Urinary bladder (tissue), 4 donors: ENCODE measurements around the gene EHF. TPM values are rescaled to one million over a fixed set of nuclear protein-coding genes. Genes with fewer than 3 reads are reported as not detected.

Source experiments
- DNase-seq: peaks from one replicate; pipeline ENCODE4 v3.0.0-alpha.2; 2015; ENCODE audit errors: extremely low spot score
- H3K27ac ChIP-seq: one replicate; pipeline ENCODE4 v1.5.1; 2013; ENCODE audit warnings: low read depth, mild to moderate bottlenecking, moderate library complexity
- H3K36me3 ChIP-seq: one replicate; pipeline ENCODE4 v1.6.1; 2013; ENCODE audit warnings: mild to moderate bottlenecking, moderate library complexity; ENCODE audit not compliant: insufficient read depth
- H3K4me1 ChIP-seq: one replicate; pipeline ENCODE4 v1.6.1; 2013; ENCODE audit warnings: mild to moderate bottlenecking, moderate library complexity; ENCODE audit not compliant: insufficient read depth
- H3K4me3 ChIP-seq: one replicate; pipeline ENCODE4 v1.5.1; 2013; ENCODE audit warnings: low read depth, low read length
- WGBS: extraction: QIAGEN DNeasy Blood & Tissue Kit; methylation state at CpG from one replicate; pipeline ENCODE4 v1.1.7; 2013; 5-methylcytosine and 5-hydroxymethylcytosine counted together
- polyA plus RNA-seq: library from polyadenylated mRNA; stranded (reverse); fragments of 200-250 nt; gene quantifications from one replicate; pipeline ENCODE4 v1.2.3, GENCODE V29; 2013
- total RNA-seq: library from RNA; depleted of rRNA; stranded (reverse); fragments of >200 nt; gene quantifications from one replicate; pipeline ENCODE4 v1.2.3, GENCODE V29; 2014
- donor health status: healthy with polysubstance abuse.
- donor health status: healthy.

The EHF gene
- total and polyA plus RNA-seq, 2 donors = 10.5 to 79.8 TPM

DNA sequence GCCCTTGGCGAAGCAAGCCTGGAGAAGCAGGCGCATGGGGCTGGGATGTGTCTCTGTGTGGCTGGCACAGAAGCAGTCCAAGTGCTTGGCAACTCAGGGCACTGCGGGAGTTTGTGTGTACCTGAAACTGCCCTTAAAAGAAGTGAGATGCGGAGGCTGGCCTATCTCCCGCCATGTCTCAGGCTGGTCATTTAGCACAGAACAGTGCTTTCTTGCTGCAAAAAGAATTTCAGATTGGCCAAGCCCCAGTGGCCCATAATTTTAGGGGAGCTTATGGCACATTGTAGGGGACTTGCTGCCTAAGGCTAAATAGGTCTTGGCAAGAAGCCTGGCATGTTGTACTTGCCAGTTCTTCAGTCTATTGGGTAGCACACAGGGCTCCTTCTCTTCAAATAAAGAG, 16.4 kb downstream of the EHF start:
- Histone ChIP-seq H3K27ac (peak overlapping the region; percentile 54), H3K36me3 (no peaks in the 10 kb centered on the region), H3K4me3 (no peak overlapping the region), H3K4me1 (no peaks in the 10 kb centered on the region)
- no peak for DNase-seq
- 96% methylated on average over 5 of the region's 5 CpGs for WGBS

DNA sequence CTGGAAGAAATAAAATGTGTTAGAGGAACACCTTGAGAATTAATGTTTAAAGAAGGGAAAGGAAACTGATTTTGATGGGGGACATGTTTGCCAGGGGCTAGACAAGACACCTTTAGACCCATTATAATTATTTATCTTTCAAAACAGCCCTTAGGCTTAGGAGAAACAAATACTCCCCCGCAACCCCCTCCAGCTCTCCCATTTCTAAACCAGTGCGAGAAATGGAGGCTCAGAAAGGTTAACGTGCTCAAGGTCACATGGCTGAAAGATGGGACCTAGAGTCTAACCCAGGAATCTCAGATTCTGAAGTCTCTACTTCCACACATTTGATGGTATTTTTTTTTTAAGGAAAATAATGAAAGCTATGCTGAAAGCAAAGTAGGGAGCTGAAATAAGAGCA, 18.0 kb downstream of the EHF start:
- 66% methylated on average over 3 of the region's 3 CpGs for WGBS
- H3K27ac ChIP-seq = no peak overlapping the region
- H3K36me3 ChIP-seq = no peaks in the 10 kb centered on the region
- no peak overlapping the region for H3K4me3 ChIP-seq
- H3K4me1 ChIP-seq = no peaks in the 10 kb centered on the region
- no peak for DNase-seq

DNA sequence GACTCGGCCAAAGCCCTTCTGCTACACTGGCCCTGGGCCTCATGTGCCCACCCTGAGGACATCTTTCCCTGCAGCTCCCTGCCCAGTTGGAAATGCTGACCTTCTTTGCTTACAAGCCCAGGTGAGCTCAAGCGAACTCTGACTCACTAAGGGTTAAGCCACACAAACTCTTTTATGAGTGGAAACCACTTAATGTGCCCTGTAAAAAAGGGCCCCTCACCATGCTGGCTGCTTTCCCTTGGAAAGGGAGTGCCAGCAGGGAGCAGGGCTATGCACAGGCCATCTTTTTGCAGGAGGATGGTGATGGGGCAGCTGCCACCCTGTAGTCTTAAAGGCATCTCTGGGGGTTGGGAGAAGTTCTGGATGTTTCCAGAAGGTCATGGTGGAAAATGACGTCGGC, 18.7 kb downstream of the EHF start:
- 56% methylated on average over 4 of the region's 4 CpGs for WGBS
- DNase-seq = no peak
- no peaks in the 10 kb centered on the region for H3K4me1 ChIP-seq
- H3K4me3 ChIP-seq = no peak overlapping the region
- H3K27ac ChIP-seq = no peak overlapping the region
- H3K36me3 ChIP-seq = no peaks in the 10 kb centered on the region

DNA sequence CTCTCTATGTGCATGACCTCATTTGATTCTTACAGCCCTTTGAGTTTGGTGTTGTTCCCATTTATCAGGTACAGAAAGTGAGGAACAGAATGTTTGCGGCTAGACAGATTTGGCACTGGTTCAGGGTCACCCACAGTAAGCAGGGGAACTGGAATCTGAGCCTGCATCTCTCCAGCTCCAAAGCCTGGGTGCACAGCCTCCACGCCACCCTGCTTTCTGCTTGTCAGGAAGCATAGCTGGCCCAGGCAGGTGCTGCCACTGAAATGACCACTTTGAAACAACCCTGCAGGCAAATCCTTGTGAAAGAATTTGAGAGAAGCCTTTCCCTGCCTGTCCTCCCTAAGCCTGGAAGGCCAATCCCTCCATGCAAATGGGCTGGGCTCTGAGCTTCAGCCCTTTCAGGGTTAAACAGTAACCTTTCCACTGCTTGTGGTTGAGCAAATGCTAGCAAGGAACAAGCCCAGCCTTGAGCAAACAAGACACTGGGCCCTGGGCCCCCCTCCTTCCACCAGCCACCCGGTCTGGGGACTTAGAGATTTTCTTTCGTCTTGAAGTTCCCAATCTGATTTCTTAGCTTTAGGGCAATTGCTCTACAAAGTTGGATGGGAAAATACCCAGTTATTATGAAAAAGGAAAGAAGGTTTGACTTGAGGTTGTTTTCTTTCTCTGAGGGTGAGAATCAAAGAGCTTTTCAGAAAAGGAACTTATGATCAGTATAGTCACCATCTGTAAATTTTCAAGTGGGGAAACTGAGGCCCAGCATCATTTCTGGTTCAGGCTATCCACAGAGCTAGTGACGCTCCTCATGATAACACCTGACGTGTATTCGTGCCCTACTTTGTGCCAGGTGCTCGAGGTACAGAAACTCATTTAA, 19.4 kb downstream of the EHF start:
- Histone ChIP-seq H3K4me1 (peaks cover 2% of the 10 kb centered on the region), H3K27ac (no peak overlapping the region), H3K36me3 (no peaks in the 10 kb centered on the region), H3K4me3 (no peak overlapping the region)
- WGBS = 67% methylated on average over 8 of the region's 8 CpGs
- DNase-seq = no peak

DNA sequence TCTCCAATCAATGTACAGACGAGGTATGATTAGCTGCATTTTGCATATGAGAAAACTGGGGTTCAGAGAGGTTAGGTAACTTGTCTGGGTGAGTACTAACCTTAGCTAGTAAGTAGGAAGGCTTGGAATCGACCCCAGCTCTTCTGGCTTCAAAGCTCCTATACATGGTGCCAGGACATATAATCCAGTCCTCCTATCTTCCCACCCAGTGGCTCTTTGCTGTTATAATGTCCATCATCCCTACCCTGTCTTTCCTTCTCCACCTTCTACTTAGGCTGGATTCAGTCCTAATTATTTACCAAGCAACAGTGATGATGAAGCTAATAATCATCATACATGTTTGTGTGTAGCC, 20.0 kb downstream of the EHF start:
- 67% methylated on average over 2 of the region's 2 CpGs for WGBS
- H3K4me1 ChIP-seq = peaks cover 2% of the 10 kb centered on the region
- H3K27ac ChIP-seq = peak overlapping the region; percentile 12
- DNase-seq = no peak
- H3K36me3 ChIP-seq = no peaks in the 10 kb centered on the region
- H3K4me3 ChIP-seq = no peak overlapping the region

DNA sequence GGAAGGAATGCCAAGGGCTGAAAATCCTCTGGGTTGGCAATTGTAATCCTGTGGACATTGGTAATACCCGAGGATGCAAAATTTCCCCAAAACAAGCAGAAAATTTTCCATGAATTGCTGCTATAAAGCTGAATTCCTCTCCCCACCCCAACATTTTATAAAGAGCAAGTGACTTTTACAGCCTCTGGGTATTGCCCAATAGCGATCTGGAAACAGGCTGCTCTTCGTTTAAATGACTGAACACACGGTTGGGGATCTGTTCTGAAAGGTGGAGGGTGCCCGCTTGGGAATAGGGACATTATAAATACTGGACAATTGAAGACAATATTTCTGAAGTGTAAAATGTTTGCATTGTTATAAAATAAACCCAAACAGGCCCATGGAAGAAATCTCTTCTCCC, 20.6 kb downstream of the EHF start:
- 39% methylated on average over 5 of the region's 5 CpGs for WGBS
- no peak for DNase-seq
- Histone ChIP-seq H3K4me1 (peaks cover 2% of the 10 kb centered on the region), H3K36me3 (no peaks in the 10 kb centered on the region), H3K27ac (no peak overlapping the region), H3K4me3 (no peak overlapping the region)

DNA sequence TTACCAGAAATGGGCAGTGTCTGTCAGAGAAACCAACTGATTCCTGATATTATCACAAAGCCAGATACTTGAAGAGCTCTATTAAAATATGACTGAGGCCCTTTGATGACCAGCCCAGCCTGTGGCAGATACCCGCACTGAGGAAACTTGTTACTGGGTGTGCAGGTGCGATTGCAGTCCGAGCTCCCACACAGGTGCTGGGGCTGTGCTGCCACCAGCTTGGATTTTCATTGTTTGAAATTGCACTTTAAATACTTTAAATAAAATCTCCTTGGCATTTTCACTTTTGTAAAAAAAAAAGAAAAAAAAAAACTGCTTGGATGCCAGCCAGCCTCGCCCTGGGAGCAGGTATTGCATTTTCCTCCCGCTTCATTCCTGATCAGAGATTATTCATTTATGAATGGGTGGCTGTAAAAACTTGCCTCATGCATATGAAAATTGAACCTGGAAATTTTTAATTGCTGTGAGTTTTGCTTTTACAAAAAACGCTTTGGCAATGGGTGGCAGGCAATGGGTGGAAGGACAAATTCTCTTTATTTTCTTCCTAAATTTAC, 21.2 kb downstream of the EHF start:
- Histone ChIP-seq H3K4me3 (no peak overlapping the region), H3K36me3 (no peaks in the 10 kb centered on the region), H3K4me1 (peaks cover 2% of the 10 kb centered on the region), H3K27ac (no peak overlapping the region)
- no peak for DNase-seq
- WGBS = 84% methylated on average over 6 of the region's 6 CpGs

DNA sequence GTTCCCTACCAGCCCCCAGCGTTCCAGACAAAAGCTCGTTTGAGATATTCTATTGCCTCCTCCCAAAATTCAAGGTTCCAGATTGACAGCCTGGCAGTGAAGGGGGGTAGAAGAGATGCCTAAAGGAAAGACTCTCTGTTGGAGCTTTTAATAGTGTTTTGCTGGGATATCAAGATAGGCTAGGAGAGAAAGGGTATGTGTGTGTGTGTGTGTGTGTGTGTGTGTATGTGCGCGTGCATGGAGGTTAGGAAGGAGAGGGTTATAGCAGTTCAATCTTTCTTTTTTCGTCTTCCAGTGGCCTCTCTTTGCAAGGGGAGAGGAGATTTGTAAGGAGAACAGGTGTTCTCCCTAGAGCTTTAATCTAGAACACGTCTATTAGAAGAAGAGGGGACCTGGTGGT, 22.0 kb downstream of the EHF start:
- WGBS = 82% methylated on average over 6 of the region's 6 CpGs
- Histone ChIP-seq H3K4me1 (peaks cover 4% of the 10 kb centered on the region), H3K27ac (no peak overlapping the region), H3K4me3 (no peak overlapping the region), H3K36me3 (no peaks in the 10 kb centered on the region)
- DNase-seq = no peak

DNA sequence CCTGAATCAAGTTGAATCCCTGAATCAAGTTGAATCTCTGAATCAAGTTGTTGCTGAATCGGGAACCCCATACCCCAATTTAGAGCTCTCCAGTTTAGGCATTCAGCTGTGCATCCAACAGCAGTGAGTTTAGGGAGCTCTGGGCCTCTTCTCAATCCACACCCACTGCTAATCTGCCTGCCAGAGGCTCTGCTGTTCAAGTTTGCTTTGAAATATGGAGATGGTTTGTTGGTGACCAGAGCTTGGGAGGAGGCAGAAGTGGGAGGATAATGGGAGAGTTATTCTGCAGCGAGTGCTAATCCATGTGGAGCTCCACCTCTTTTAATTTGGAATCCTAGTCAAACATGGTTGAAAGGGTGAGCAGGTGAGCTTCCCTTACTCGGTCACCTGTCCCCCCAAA, 22.4 kb downstream of the EHF start:
- 83% methylated on average over 3 of the region's 3 CpGs for WGBS
- Histone ChIP-seq H3K4me3 (no peak overlapping the region), H3K27ac (no peak overlapping the region), H3K4me1 (peaks cover 4% of the 10 kb centered on the region), H3K36me3 (no peaks in the 10 kb centered on the region)
- DNase-seq = no peak

DNA sequence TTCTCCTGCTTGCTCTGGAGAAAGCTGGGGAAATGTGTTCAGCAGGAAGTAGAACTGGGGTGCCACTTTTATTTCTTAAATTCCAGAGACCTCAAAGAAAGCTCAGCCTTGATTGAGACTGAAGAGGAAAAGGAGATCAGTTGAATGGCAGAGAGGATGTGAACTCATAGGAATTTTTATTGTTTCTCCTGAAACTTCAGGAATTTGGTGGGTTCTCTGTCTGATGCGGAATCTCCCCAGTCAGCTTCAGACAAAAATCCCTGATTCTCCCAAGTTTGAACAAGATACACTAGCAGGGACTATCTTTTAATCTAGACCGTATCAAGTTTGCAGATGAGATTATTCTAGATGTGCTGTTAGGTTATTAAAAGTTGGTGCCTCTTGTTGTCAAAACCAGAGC, 23.0 kb downstream of the EHF start:
- Histone ChIP-seq H3K27ac (no peak overlapping the region), H3K4me3 (no peak overlapping the region), H3K36me3 (no peaks in the 10 kb centered on the region), H3K4me1 (peaks cover 4% of the 10 kb centered on the region)
- no peak for DNase-seq
- 63% methylated on average over 2 of the region's 2 CpGs for WGBS

DNA sequence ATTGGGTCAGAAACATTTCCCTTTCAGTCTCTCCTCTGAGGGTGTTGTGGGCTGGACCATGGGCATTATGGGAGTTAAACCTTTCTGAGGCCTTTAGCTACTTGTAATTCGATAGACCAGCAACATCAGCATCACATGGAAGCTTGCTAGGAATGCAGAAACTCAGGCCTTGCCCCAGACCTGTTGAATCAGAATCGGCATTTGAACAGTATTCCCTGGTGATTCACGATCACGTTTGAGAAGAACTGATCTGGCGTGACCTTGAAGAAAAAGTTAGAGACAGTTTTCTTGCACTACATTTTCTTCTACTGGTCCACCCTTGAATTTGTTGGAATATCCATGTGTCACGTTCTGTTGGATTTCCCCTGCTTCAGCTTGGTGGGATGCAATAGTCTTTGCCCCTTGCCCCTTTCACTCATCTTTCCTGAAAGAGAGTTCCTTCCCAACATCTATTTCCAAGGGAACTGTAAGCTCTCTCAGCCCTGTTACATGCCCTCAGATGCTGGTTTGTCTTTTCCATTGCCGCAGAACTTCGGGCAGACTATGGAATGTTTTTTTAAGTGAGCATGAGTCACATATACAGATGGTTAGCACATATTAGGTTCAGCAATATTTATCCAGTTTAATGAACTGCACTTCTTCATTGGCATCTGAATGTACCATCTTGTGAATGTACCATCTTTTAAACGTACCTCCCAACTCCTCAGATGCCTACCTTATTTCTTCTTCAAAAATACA, 23.9 kb downstream of the EHF start:
- DNase-seq = no peak
- Histone ChIP-seq H3K27ac (no peak overlapping the region), H3K4me1 (peaks cover 4% of the 10 kb centered on the region), H3K4me3 (no peak overlapping the region), H3K36me3 (no peaks in the 10 kb centered on the region)
- 72% methylated on average over 9 of the region's 9 CpGs for WGBS

DNA sequence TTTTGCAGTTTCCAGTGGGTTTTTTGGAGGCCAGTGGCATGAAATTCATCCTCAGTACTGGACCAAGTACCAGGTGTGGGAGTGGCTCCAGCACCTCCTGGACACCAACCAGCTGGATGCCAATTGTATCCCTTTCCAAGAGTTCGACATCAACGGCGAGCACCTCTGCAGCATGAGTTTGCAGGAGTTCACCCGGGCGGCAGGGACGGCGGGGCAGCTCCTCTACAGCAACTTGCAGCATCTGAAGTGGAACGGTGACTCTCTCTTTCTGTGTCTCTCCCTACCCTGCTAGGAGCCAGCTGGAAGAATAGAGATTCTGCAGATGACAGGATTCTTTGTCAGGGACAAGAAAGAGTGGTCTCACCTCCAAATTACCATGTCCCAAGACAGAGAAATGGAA, 25.5 kb downstream of the EHF start:
- H3K4me3 ChIP-seq = no peak overlapping the region
- H3K27ac ChIP-seq = no peak overlapping the region
- no peak for DNase-seq
- H3K4me1 ChIP-seq = peaks cover 4% of the 10 kb centered on the region
- no peaks in the 10 kb centered on the region for H3K36me3 ChIP-seq
- 91% methylated on average over 8 of the region's 8 CpGs for whole genome bisulfite sequencing

DNA sequence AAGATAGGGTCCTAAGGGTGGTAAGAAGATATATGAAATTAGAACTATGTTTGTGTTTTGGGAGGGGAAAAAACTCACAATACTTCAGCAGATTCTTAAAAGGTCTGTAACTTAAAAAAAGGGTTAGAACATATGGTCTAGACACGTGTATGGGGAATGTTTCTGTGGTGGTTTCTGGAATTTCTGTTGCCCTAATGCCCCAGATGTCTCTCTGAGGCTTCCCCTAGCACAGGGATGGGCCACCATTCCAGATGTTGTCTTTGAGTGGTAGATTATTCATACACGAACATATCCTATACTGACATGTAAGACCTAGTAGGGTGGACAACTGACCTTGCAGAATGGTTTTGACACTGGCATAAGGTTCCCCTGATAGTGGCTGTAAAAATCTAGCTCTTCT, 26.2 kb downstream of the EHF start:
- whole genome bisulfite sequencing = 56% methylated on average over 2 of the region's 2 CpGs
- Histone ChIP-seq H3K4me3 (no peak overlapping the region), H3K4me1 (peaks cover 4% of the 10 kb centered on the region), H3K36me3 (no peaks in the 10 kb centered on the region), H3K27ac (no peak overlapping the region)
- DNase-seq = no peak

DNA sequence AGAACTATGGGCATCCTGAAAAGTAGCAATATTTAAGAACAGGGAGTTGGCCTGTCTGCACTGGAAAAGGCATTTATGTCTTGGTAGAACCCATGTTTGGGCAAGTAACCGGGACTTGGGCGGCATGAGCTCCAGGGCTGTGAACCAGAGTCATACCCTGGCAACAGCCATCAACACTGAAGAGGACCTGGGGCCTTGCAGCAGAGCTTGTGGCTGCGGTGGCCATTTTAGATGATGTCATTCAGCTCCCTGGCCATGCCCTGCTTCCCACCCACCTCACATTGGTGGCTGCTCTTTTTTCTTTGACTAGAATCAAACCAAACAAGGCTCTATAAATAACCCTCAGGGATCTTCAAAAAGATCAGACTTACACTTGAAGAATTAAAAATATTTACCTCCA, 26.6 kb downstream of the EHF start:
- H3K4me1 ChIP-seq = peaks cover 4% of the 10 kb centered on the region
- no peak overlapping the region for H3K27ac ChIP-seq
- H3K4me3 ChIP-seq = no peak overlapping the region
- DNase-seq = no peak
- 91% methylated on average over 3 of the region's 3 CpGs for WGBS
- H3K36me3 ChIP-seq = no peaks in the 10 kb centered on the region
